ENCODE measurements around the gene PTPDC1. TPM values are rescaled to one million over a fixed set of nuclear protein-coding genes. Genes with fewer than 3 reads are reported as not detected.

Gene PTPDC1
- total and polyA plus RNA-seq, 9 of the 15 experiments (the other 6 are each of a cell fraction or from before 2014, with no cell fraction given): 1.1 to 8.1 (median 5.7) TPM

DNA sequence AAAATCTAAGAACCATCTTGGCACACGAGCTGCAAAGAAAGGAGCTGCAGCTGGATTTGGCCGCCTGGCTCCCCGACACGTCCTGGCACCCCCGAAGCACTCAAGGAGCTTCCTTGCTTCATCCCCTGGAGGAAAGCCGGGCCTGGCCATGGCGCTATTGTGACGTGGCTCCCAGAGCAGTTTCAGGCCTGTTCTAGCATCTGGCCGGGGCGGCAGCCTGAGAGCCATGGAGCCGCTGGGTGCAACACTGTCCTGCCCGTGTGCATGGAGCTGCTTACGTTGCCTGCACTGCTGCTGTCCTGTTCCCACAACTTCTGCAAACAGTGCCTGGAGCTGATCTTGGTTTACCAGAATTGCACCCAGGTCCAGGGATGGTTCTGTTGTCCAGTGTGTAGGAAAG is 63.5 kb downstream of the PTPDC1 start (continued):
- TF ChIP-seq NFIC (IDR thresholded peaks at IDR 0.05) (no peak), KDM5B (IDR thresholded peaks at IDR 0.05; ENCODE audit: insufficient replicate concordance, low read depth, low read length) (no peak)

DNA sequence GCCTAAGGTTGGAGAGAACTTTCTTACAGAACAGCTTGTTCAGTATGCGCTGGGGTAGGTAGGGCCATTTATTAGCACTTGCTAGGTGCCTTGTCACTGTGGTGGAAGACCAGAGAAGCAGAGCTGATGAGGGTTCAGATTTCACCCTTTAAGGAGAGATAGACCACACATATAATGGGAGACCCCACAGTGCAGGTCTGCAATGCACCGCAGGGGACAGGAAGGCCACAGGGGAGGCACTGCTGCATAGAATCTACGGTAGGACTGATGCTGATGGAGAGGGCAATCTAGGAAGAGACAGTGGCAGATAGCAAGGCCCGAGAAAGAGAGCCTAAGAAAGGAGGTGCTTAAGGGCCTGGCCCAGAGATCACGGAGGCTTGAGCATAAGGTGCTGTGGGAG is 64.2 kb downstream of the PTPDC1 start:
- no peaks in the 10 kb centered on the region for H3K9me1 ChIP-seq (ENCODE audit: control insufficient read depth, insufficient read depth, low read length)
- no peak overlapping the region for H3K4me3 ChIP-seq
- no peak overlapping the region for H3K9ac ChIP-seq (ENCODE audit: insufficient read depth in 1 of 2, low read depth in 2 of 2, low read length in 2 of 2)
- WGBS (ENCODE audit: insufficient coverage, low coverage, missing lambda C conversion rate): 49% methylated on average over 4 of the region's 5 CpGs
- FAIRE-seq: peak; percentile 11
- in situ Hi-C loops (cut with MboI): no loop called here
- intact Hi-C loops (cut with micrococcal nuclease): no loop called here
- no peak for DNase-seq (ENCODE audit: extremely low read depth in 1 of 4, low spot score in 3 of 4)
- BruUV-seq (replicated peaks): no TSS peak
- no peak for ATAC-seq
- no peak overlapping the region for H3K27ac ChIP-seq (ENCODE audit: extremely low read depth, low read depth, low read length)
- H3K36me3 ChIP-seq (ENCODE audit: control insufficient read depth, insufficient read depth, low read length): no peaks in the 10 kb centered on the region
- no peak overlapping the region for H2AFZ ChIP-seq (ENCODE audit: low read depth, low read length)
- H3K27me3 ChIP-seq (ENCODE audit: control insufficient read depth in 2 of 2, insufficient read depth in 2 of 2, low read length in 2 of 2): no peaks in the 10 kb centered on the region
- peaks cover 3 to 15% of the 10 kb centered on the region in 2 experiments; a peak in 3 of 5 replicates for H3K4me1 ChIP-seq (replicated peaks in 1 of 2; ENCODE audit: control insufficient read depth in 2 of 2, insufficient read depth in 2 of 2, low read length in 2 of 2)
- ChIA-PET POLR2A (interaction anchor here (0.8 to 1.6 kb wide), 3 partner anchors 10 to 17 kb away, joined by 3 to 9 read pairs (median 6); no protein-coding TSS in a partner anchor), CTCF (ENCODE audit: low intra/inter-chr PET ratio) (no interaction called here)
- TF ChIP-seq ZBTB17 (CRISPR knock-in tag; IDR thresholded peaks at IDR 0.05) (no peak), ZBTB1 (CRISPR knock-in tag; IDR thresholded peaks at IDR 0.05; ENCODE audit: borderline replicate concordance, low read depth) (no peak), NR2F6 (CRISPR knock-in tag; IDR thresholded peaks at IDR 0.05) (no peak), ZNF239 (CRISPR knock-in tag; IDR thresholded peaks at IDR 0.05) (no peak), PCBP1 (IDR thresholded peaks at IDR 0.05; ENCODE audit: low read depth, low read length, poor library complexity, severe bottlenecking) (no peak), HEY1 (CRISPR knock-in tag; IDR thresholded peaks at IDR 0.05; ENCODE audit: borderline replicate concordance) (no peak)
- no peaks in the 10 kb centered on the region for H3K79me2 ChIP-seq (ENCODE audit: control insufficient read depth, insufficient read depth, low read length)
- no peaks in the 10 kb centered on the region for H3K9me3 ChIP-seq (replicated peaks; ENCODE audit: control insufficient read depth, insufficient read depth, low read depth, low read length)
- H4K20me1 ChIP-seq (replicated peaks; ENCODE audit: control insufficient read depth, insufficient read depth, low read length): no peaks in the 10 kb centered on the region
- H3K4me2 ChIP-seq (ENCODE audit: insufficient read depth, low read length): no peak overlapping the region

Measured in K562 (cell line).